ENCODE results near the gene FGD3.

DNA sequence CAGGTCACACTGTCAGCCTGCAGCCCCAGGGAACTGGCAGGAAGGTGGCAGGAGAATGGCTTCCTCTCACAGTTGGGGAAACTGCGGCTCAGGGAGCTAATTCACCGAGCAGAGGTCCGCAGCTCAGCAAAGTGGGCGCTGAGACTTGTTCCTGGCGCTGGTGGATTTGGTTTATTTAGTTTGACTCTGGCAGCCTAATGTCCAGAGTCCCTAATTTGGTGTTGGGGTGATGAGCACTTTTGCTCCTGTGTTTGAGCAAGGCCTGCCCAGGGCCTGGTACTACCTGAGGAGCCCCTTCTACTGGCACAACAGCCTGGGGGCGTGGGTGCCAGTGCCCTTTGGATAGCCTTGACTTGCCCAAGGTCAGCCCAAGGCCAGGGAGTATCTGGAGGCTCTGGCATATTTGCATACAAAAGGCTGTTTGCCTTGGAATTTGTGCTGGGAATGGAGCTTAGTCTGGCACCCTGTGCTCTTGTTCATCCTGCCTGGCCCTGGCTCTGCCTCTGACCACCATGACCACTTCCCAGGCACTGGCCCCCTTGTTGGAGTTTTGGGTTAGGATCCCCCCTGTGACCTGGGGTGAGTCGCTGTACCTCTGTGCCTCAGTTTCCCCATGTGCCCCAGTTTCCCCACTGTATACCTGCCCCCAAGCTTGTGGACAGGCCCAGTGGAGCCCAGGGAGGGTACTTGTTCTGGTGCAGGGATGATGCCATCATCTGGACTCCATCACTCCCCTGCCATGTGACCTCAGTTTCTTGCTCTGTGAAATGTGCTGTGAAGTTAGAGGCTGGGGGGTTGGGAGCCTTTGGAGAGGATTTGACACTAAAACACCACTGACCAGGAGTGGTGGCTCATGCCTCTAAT lies 112.6 kb downstream of the FGD3 start:
- TF ChIP-seq, protein P1, sequence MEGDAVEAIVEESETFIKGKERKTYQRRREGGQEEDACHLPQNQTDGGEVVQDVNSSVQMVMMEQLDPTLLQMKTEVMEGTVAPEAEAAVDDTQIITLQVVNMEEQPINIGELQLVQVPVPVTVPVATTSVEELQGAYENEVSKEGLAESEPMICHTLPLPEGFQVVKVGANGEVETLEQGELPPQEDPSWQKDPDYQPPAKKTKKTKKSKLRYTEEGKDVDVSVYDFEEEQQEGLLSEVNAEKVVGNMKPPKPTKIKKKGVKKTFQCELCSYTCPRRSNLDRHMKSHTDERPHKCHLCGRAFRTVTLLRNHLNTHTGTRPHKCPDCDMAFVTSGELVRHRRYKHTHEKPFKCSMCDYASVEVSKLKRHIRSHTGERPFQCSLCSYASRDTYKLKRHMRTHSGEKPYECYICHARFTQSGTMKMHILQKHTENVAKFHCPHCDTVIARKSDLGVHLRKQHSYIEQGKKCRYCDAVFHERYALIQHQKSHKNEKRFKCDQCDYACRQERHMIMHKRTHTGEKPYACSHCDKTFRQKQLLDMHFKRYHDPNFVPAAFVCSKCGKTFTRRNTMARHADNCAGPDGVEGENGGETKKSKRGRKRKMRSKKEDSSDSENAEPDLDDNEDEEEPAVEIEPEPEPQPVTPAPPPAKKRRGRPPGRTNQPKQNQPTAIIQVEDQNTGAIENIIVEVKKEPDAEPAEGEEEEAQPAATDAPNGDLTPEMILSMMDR (conservative IDR thresholded peaks at IDR 0.05) = no peak
- TF ChIP-seq ZFX (IDR thresholded peaks at IDR 0.05) = no peak

Data from C4-2B (cell line).